Measurements from ENCODE around the gene SPATA21.

DNA sequence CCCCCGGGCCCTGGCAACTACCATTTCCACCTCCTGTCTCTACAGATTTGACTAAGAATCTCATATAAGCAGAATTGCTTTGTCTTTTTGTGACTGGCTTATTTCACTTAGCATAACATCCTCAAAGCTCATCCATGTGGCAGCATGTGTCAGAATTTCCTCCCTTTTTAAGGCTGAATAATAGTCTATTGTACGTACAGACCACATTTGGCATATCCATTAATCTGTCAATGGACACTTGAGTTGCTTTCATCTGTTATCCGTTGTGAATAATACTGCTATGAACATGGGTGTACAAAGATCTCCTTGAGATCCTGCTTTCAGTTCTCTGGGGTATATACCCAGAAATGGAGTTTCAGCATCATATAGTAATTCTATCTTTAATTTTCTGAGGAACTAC is 24.0 kb downstream of the SPATA21 start:
- no peak for TF ChIP-seq EP300 (conservative IDR thresholded peaks at IDR 0.05; ENCODE audit: poor library complexity, severe bottlenecking)
- TF ChIP-seq RAD21 (conservative IDR thresholded peaks at IDR 0.05), result no peak

All from neural cell (in vitro differentiated cells).